ENCODE data around the gene ERC2. TPM values are rescaled to one million over a fixed set of nuclear protein-coding genes. Genes with fewer than 3 reads are reported as not detected.

Gene ERC2
- total RNA-seq, 4 donors from 2014 or later = 5.3 to 8.8 (median 7.8) TPM

GRCh38 chr3:56064684-56065083, 403.6 kb downstream of the ERC2 start:
- no peak for DNase-seq
- Histone ChIP-seq H3K4me1 (peaks cover 0 to 3% of the 10 kb centered on the region in 2 donors), H3K27ac (no peak overlapping the region), H3K27me3 (no peaks in the 10 kb centered on the region), H3K4me3 (replicated peaks in 1 of 3) (no peak overlapping the region), H3K9me3 (no peaks in the 10 kb centered on the region), H3K36me3 (no peaks in the 10 kb centered on the region)
- intact Hi-C loops (cut with DNase I) = no loop called here
- TF ChIP-seq CTCF (IDR thresholded peaks at IDR 0.05) (no peak), POLR2A (IDR thresholded peaks at IDR 0.05) (no peak)

- Histone ChIP-seq H3K4me3 (replicated peaks in 1 of 3) (no peak overlapping the region), H3K4me1 (peaks cover 0 to 3% of the 10 kb centered on the region in 2 donors), H3K27ac (no peak overlapping the region), H3K36me3 (no peaks in the 10 kb centered on the region), H3K27me3 (no peaks in the 10 kb centered on the region), H3K9me3 (no peaks in the 10 kb centered on the region)
- 29 to 52% methylated on average over 2 of the region's 2 CpGs for WGBS, 2 donors
- no peak for DNase-seq
- TF ChIP-seq CTCF (IDR thresholded peaks at IDR 0.05) (no peak), POLR2A (IDR thresholded peaks at IDR 0.05) (no peak)
- intact Hi-C loops (cut with DNase I) = no loop called here
Measured at GRCh38 chr3:56061279-56061626, 407.0 kb downstream of the ERC2 start.

- 62 to 63% methylated on average over 6 of the region's 6 CpGs for WGBS, 2 donors
- H3K9me3 ChIP-seq = no peaks in the 10 kb centered on the region
- peaks cover 0 to 3% of the 10 kb centered on the region in 2 donors for H3K4me1 ChIP-seq
- no peaks in the 10 kb centered on the region for H3K36me3 ChIP-seq
- intact Hi-C loops (cut with DNase I) = no loop called here
- no peak overlapping the region for H3K27ac ChIP-seq
- DNase-seq = no peak
- H3K4me3 ChIP-seq (replicated peaks in 1 of 3) = no peak overlapping the region
- TF ChIP-seq CTCF (IDR thresholded peaks at IDR 0.05) (no peak), POLR2A (IDR thresholded peaks at IDR 0.05) (no peak)
- H3K27me3 ChIP-seq = no peaks in the 10 kb centered on the region
Measured at GRCh38 chr3:56060521-56061278, 407.6 kb downstream of the ERC2 start.

- Histone ChIP-seq H3K27me3 (no peaks in the 10 kb centered on the region), H3K4me1 (peaks cover 0 to 3% of the 10 kb centered on the region in 2 donors), H3K4me3 (replicated peaks in 1 of 3) (no peak overlapping the region), H3K27ac (no peak overlapping the region), H3K9me3 (no peaks in the 10 kb centered on the region), H3K36me3 (no peaks in the 10 kb centered on the region)
- no peak for TF ChIP-seq CTCF (IDR thresholded peaks at IDR 0.05)
- no peak for TF ChIP-seq POLR2A (IDR thresholded peaks at IDR 0.05)
- intact Hi-C loops (cut with DNase I) = no loop called here
- 70 to 77% methylated on average over 1 of the region's 1 CpG for WGBS, 2 donors
- DNase-seq = no peak
Measured at GRCh38 chr3:56059731-56060130, 408.5 kb downstream of the ERC2 start.

GRCh38 chr3:56055951-56056350, 412.3 kb downstream of the ERC2 start:
- no peak overlapping the region for H3K4me3 ChIP-seq (replicated peaks in 1 of 3)
- no peaks in the 10 kb centered on the region for H3K27me3 ChIP-seq
- no peaks in the 10 kb centered on the region for H3K36me3 ChIP-seq
- no peak for TF ChIP-seq CTCF (IDR thresholded peaks at IDR 0.05)
- no peak for TF ChIP-seq POLR2A (IDR thresholded peaks at IDR 0.05)
- H3K4me1 ChIP-seq = peaks cover 0 to 2% of the 10 kb centered on the region in 2 donors
- intact Hi-C loops (cut with DNase I) = no loop called here
- DNase-seq = no peak
- H3K9me3 ChIP-seq = no peaks in the 10 kb centered on the region
- H3K27ac ChIP-seq = no peak overlapping the region
